Skeletal muscle tissue (tissue), 4 donors: ENCODE results near the gene APOLD1. TPM values are rescaled to one million over a fixed set of nuclear protein-coding genes. Genes with fewer than 3 reads are reported as not detected.
"Not testable (repeated sequence)": the region's sequence is repeated elsewhere in the genome, so short reads cannot be mapped to it uniquely, and the experiment has no call there.

Experiments used
- H3K27ac ChIP-seq: one replicate; pipeline ENCODE4 v1.7.0; 2013; ENCODE audit warnings: mild to moderate bottlenecking, low read depth, low read length, inconsistent platforms
- H3K27me3 ChIP-seq, 3 donors: one replicate each; pipeline ENCODE4 v1.7.0; 2013; ENCODE audit warnings: low read length in 3 of 3; ENCODE audit not compliant: control insufficient read depth in 3 of 3, insufficient read depth in 3 of 3
- H3K36me3 ChIP-seq, 3 donors: one replicate each; pipeline ENCODE4 v1.7.0; 2013; ENCODE audit warnings: low read length in 3 of 3; ENCODE audit not compliant: control insufficient read depth in 3 of 3, insufficient read depth in 3 of 3
- H3K4me1 ChIP-seq, 3 donors: one replicate each; pipeline ENCODE4 v1.7.0; 2013; ENCODE audit warnings: low read length in 3 of 3, mild to moderate bottlenecking in 3 of 3; ENCODE audit not compliant: control insufficient read depth in 3 of 3, insufficient read depth in 3 of 3
- H3K4me3 ChIP-seq, 3 donors: one replicate each; pipeline ENCODE4 v1.7.0; 2013; ENCODE audit warnings: low read length in 3 of 3
- H3K9ac ChIP-seq, 3 donors: one replicate each; pipeline ENCODE4 v1.7.0; 2013; ENCODE audit warnings: low read length in 3 of 3, mild to moderate bottlenecking in 3 of 3, moderate library complexity in 2 of 3, low read depth in 1 of 3
- H3K9me3 ChIP-seq, 3 donors: one replicate each; pipeline ENCODE4 v1.7.0; 2013; ENCODE audit warnings: low read length in 3 of 3; ENCODE audit not compliant: control insufficient read depth in 3 of 3
- total RNA-seq: library from RNA; depleted of rRNA; stranded (reverse); fragments of >200 nt; gene quantifications from one replicate; pipeline ENCODE4 v1.2.3, GENCODE V29; 2014
- donor health status: Osteomylitis.

Gene APOLD1
- total RNA-seq, 1 donor from 2014 or later: 9.9 TPM

GRCh38 chr12:12796171-12796570, 10.7 kb downstream of the APOLD1 start:
- peaks cover 10 to 13% (median 10%) of the 10 kb centered on the region in 3 donors for H3K4me1 ChIP-seq
- no peak overlapping the region for H3K27ac ChIP-seq
- H3K9me3 ChIP-seq: no peaks in the 10 kb centered on the region
- no peaks in the 10 kb centered on the region for H3K36me3 ChIP-seq
- H3K27me3 ChIP-seq: no peaks in the 10 kb centered on the region
- H3K4me3 ChIP-seq: no peak overlapping the region
- H3K9ac ChIP-seq: no peak overlapping the region

- no peak overlapping the region for H3K27ac ChIP-seq
Measured at GRCh38 chr12:12796928-12797793, 11.7 kb downstream of the APOLD1 start.

GRCh38 chr12:12797794-12798152, 12.3 kb downstream of the APOLD1 start:
- no peaks in the 10 kb centered on the region for H3K27me3 ChIP-seq
- no peak overlapping the region for H3K27ac ChIP-seq
- no peak overlapping the region for H3K9ac ChIP-seq
- H3K4me3 ChIP-seq: no peak overlapping the region
- no peaks in the 10 kb centered on the region for H3K4me1 ChIP-seq
- no peaks in the 10 kb centered on the region for H3K36me3 ChIP-seq
- H3K9me3 ChIP-seq: no peaks in the 10 kb centered on the region

More at GRCh38 chr12:12796928-12797793, 11.7 kb downstream of the APOLD1 start:
- peaks cover 4 to 5% (median 4%) of the 10 kb centered on the region in 3 donors for H3K4me1 ChIP-seq
- no peaks in the 10 kb centered on the region for H3K9me3 ChIP-seq
- no peaks in the 10 kb centered on the region for H3K27me3 ChIP-seq
- no peaks in the 10 kb centered on the region for H3K36me3 ChIP-seq
- H3K4me3 ChIP-seq: no peak overlapping the region
- no peak overlapping the region for H3K9ac ChIP-seq

GRCh38 chr12:12798480-12798879, 13.0 kb downstream of the APOLD1 start:
- Histone ChIP-seq H3K4me3 (no peak overlapping the region), H3K9ac (no peak overlapping the region), H3K27ac (no peak overlapping the region), H3K4me1 (peaks cover 4 to 6% (median 4%) of the 10 kb centered on the region in 3 donors), H3K36me3 (no peaks in the 10 kb centered on the region), H3K27me3 (no peaks in the 10 kb centered on the region), H3K9me3 (no peaks in the 10 kb centered on the region)

- Histone ChIP-seq H3K9ac (no peak overlapping the region), H3K27me3 (no peaks in the 10 kb centered on the region), H3K9me3 (no peaks in the 10 kb centered on the region), H3K4me1 (peaks cover 4 to 10% (median 4%) of the 10 kb centered on the region in 3 donors), H3K27ac (no peak overlapping the region), H3K4me3 (no peak overlapping the region), H3K36me3 (no peaks in the 10 kb centered on the region)
Measured at GRCh38 chr12:12799163-12799920, 13.9 kb downstream of the APOLD1 start.

- no peak overlapping the region for H3K27ac ChIP-seq
- no peak overlapping the region for H3K4me3 ChIP-seq
- no peak overlapping the region for H3K9ac ChIP-seq
- H3K36me3 ChIP-seq: no peaks in the 10 kb centered on the region
- H3K9me3 ChIP-seq: no peaks in the 10 kb centered on the region
- no peaks in the 10 kb centered on the region for H3K27me3 ChIP-seq
- peaks cover 4 to 10% (median 4%) of the 10 kb centered on the region in 3 donors for H3K4me1 ChIP-seq
Measured at GRCh38 chr12:12800406-12801180, 15.1 kb downstream of the APOLD1 start.

GRCh38 chr12:12801656-12802055, 16.2 kb downstream of the APOLD1 start:
- not testable (repeated sequence) for H3K36me3 ChIP-seq, H3K4me3 ChIP-seq, H3K27ac ChIP-seq, H3K9ac ChIP-seq, H3K27me3 ChIP-seq, H3K4me1 ChIP-seq, H3K9me3 ChIP-seq

- Histone ChIP-seq H3K9me3 (no peaks in the 10 kb centered on the region), H3K27me3 (no peaks in the 10 kb centered on the region), H3K4me3 (no peak overlapping the region), H3K27ac (no peak overlapping the region), H3K36me3 (no peaks in the 10 kb centered on the region), H3K4me1 (peaks cover 6 to 14% (median 11%) of the 10 kb centered on the region in 3 donors), H3K9ac (no peak overlapping the region)
Measured at GRCh38 chr12:12803186-12803585, 17.7 kb downstream of the APOLD1 start.

- Histone ChIP-seq H3K27ac (no peak overlapping the region), H3K4me3 (no peak overlapping the region), H3K9me3 (no peaks in the 10 kb centered on the region), H3K36me3 (no peaks in the 10 kb centered on the region), H3K9ac (no peak overlapping the region), H3K27me3 (no peaks in the 10 kb centered on the region), H3K4me1 (peaks cover 11 to 14% (median 12%) of the 10 kb centered on the region in 3 donors)
Measured at GRCh38 chr12:12804011-12804410, 18.6 kb downstream of the APOLD1 start.
